ENCODE data around the gene SLC7A10. TPM values are rescaled to one million over a fixed set of nuclear protein-coding genes. Genes with fewer than 3 reads are reported as not detected.

The SLC7A10 gene
- total RNA-seq, 2 experiments from 2014 or later: not detected

- Mint-ChIP-seq H3K27ac (no peak overlapping the region), H3K36me3 (ENCODE audit: low read depth) (no peaks in the 10 kb centered on the region), H3K27me3 (peaks cover 16% of the 10 kb centered on the region), H3K4me3 (no peak overlapping the region), H3K4me1 (ENCODE audit: low read depth) (peaks cover 6% of the 10 kb centered on the region), H3K9me3 (no peaks in the 10 kb centered on the region)
- Histone ChIP-seq H3K27me3 (ENCODE audit: control insufficient read depth in 1 of 2, insufficient read depth in 2 of 2, low read length in 2 of 2) (peaks cover 3 to 4% of the 10 kb centered on the region in 2 experiments), H3K27ac (ENCODE audit: low read depth in 1 of 2, low read length in 2 of 2) (no peak overlapping the region), H3K36me3 (ENCODE audit: insufficient read depth, low read length) (no peaks in the 10 kb centered on the region), H3K4me3 (ENCODE audit: low read length) (peak overlapping the region; percentile 51), H3K9me3 (ENCODE audit: control insufficient read depth in 1 of 2, insufficient read depth in 1 of 2, low read length in 2 of 2) (no peaks in the 10 kb centered on the region), H3K4me1 (ENCODE audit: insufficient read depth, low read length) (peaks cover 28% of the 10 kb centered on the region)
- peak; percentile 37 for ATAC-seq (ENCODE audit: poor library complexity)
- intact Hi-C loops (cut with DNase I, micrococcal nuclease): loop anchor here (1.0 to 2.0 kb wide), 4 partner anchors 91 to 535 kb away; no protein-coding TSS in a partner anchor
- no peak for TF ChIP-seq CTCF (IDR thresholded peaks at IDR 0.05)
- DNase-seq: peak in 3 of 14 experiments; percentile 19 to 44 (median 33)
- CTCF ChIA-PET: interaction anchor here (0.8 to 2.3 kb wide), 3 partner anchors 170 to 542 kb away, joined by 3 to 23 read pairs (median 3); no protein-coding TSS in a partner anchor
- POLR2A ChIA-PET: no interaction called here
These were observed 10.3 kb upstream of the SLC7A10 start for GRCh38 chr19:33235996-33236350.

- peak; percentile 93 for TF ChIP-seq CTCF (IDR thresholded peaks at IDR 0.05)
- H3K4me3 Mint-ChIP-seq: peak overlapping the region; percentile 52
- DNase-seq (peak; percentile 63 to 86 (median 76)), ATAC-seq (ENCODE audit: poor library complexity) (peak; percentile 58)
- no peaks in the 10 kb centered on the region for H3K36me3 Mint-ChIP-seq (ENCODE audit: low read depth)
- peaks cover 6% of the 10 kb centered on the region for H3K4me1 Mint-ChIP-seq (ENCODE audit: low read depth)
- intact Hi-C loops (cut with DNase I, micrococcal nuclease): loop anchor here (1.0 to 2.0 kb wide), 4 partner anchors 91 to 535 kb away; no protein-coding TSS in a partner anchor
- ChIA-PET POLR2A (no interaction called here), CTCF (interaction anchor here (0.6 to 2.3 kb wide), 8 partner anchors 59 to 1606 kb away, joined by 3 to 23 read pairs (median 3); no protein-coding TSS in a partner anchor)
- H3K27ac Mint-ChIP-seq: no peak overlapping the region
- Histone ChIP-seq H3K4me3 (ENCODE audit: low read length) (peak overlapping the region; percentile 51), H3K27me3 (ENCODE audit: control insufficient read depth in 1 of 2, insufficient read depth in 2 of 2, low read length in 2 of 2) (peaks cover 4 to 6% of the 10 kb centered on the region in 2 experiments), H3K9me3 (ENCODE audit: control insufficient read depth in 1 of 2, insufficient read depth in 1 of 2, low read length in 2 of 2) (no peaks in the 10 kb centered on the region), H3K36me3 (ENCODE audit: insufficient read depth, low read length) (no peaks in the 10 kb centered on the region), H3K4me1 (ENCODE audit: insufficient read depth, low read length) (peaks cover 28% of the 10 kb centered on the region), H3K27ac (ENCODE audit: low read depth in 1 of 2, low read length in 2 of 2) (no peak overlapping the region)
- H3K27me3 Mint-ChIP-seq: peaks cover 22% of the 10 kb centered on the region
- H3K9me3 Mint-ChIP-seq: no peaks in the 10 kb centered on the region
These were observed 9.8 kb upstream of the SLC7A10 start for GRCh38 chr19:33235269-33235995.

GRCh38 chr19:33234736-33235135, 9.1 kb upstream of the SLC7A10 start:
- H3K36me3 ChIP-seq (ENCODE audit: insufficient read depth, low read length): no peaks in the 10 kb centered on the region
- H3K4me3 ChIP-seq (ENCODE audit: low read length): no peak overlapping the region
- TF ChIP-seq CTCF (IDR thresholded peaks at IDR 0.05): no peak
- peaks cover under 1% of the 10 kb centered on the region in 2 experiments for H3K9me3 ChIP-seq (ENCODE audit: control insufficient read depth in 1 of 2, insufficient read depth in 1 of 2, low read length in 2 of 2)
- Mint-ChIP-seq H3K4me3 (no peak overlapping the region), H3K9me3 (no peaks in the 10 kb centered on the region), H3K27me3 (peaks cover 26% of the 10 kb centered on the region), H3K4me1 (ENCODE audit: low read depth) (peaks cover 6% of the 10 kb centered on the region), H3K27ac (no peak overlapping the region), H3K36me3 (ENCODE audit: low read depth) (no peaks in the 10 kb centered on the region)
- ATAC-seq (ENCODE audit: poor library complexity) (no peak), DNase-seq (no peak)
- peaks cover 8 to 9% of the 10 kb centered on the region in 2 experiments for H3K27me3 ChIP-seq (ENCODE audit: control insufficient read depth in 1 of 2, insufficient read depth in 2 of 2, low read length in 2 of 2)
- no peak overlapping the region for H3K27ac ChIP-seq (ENCODE audit: low read depth in 1 of 2, low read length in 2 of 2)
- POLR2A ChIA-PET: no interaction called here
- peaks cover 25% of the 10 kb centered on the region for H3K4me1 ChIP-seq (ENCODE audit: insufficient read depth, low read length)
- intact Hi-C loops (cut with DNase I, micrococcal nuclease): loop anchor here (1.0 to 2.0 kb wide), 4 partner anchors 90 to 536 kb away; no protein-coding TSS in a partner anchor
- CTCF ChIA-PET: interaction anchor here (1.2 to 2.3 kb wide), 2 partner anchors 69 to 172 kb away, joined by 3 to 23 read pairs; no protein-coding TSS in a partner anchor

All from CD4-positive, alpha-beta T cell (primary cell).